NCI-H524 treated with DMSO at 0.1 percent for 48 hours (cell line): ENCODE results near the gene TRAP1.
"Not testable (repeated sequence)": the region's sequence is repeated elsewhere in the genome, so short reads cannot be mapped to it uniquely, and the experiment has no call there.

Experiments
- DNase-seq: peaks from one replicate; lab custom pipeline; 2025; lab: John Stamatoyannopoulos, UW

Gene TRAP1

GRCh38 chr16:3673676-3674377 is 43.5 kb downstream of the TRAP1 start:
- no peak for DNase-seq

- DNase-seq = no peak
Measured at GRCh38 chr16:3673201-3673600, 44.1 kb downstream of the TRAP1 start.

DNA sequence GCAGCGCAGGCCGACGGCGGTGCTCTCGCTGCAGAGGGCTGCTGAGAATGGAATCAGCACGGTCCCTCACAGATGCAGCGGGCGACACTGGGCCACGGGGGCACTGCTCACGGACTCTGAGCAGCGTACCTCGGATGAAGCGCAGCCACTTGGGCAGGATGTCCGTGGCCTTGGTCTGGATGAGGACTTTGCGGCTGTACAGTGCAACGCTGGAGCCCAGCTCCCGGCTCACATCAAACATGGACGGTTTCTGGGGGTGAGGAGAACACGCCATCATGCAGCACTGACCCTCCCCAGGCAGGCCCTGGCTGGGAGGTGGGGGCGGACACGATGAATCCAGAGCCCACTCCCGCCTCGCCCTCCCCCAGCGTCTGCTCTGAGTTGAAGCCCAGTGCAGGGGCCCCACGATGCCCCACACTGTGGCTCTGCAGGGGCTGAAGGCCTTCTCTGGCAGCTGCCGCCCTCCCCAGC is 44.7 kb downstream of the TRAP1 start:
- no peak for DNase-seq

DNA sequence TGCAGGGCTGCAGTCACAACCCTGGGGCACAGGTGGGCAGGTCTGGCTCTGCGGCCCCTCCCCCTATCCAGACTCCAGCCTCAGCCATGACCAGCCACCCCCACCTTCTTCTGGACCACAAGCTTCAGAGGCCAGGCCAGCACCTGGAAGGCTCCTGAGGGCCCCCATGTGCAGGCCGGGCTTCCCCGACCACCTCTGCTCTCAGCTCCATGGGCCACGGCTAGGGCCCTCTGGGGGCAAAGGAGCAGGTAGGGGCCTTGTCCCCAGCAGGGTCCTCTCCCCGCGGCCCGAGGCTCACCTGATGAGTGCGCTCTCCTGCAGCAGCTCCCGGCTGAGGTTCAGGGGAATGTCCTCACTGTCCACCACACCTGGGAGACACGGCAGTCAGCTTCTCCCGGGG is 45.9 kb downstream of the TRAP1 start:
- DNase-seq = no peak

DNA sequence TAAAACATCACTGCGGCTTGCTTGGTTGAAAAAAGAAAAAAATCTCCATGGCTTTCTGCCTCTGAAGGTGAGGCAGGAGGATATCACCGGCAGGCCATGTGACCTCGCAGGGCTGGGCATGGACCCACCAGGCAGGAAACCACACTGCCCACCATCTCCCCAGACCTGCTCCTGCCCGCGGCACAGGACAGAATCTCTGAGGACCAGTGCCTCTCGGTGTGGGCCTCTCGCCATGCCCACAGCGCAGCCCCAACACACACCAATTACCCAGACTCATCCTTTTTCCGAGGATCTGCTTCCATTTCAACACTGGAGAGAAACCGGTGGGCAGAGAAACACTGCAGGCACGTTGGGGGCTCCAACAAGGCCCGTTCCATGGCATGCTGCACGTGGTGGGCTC is 46.6 kb downstream of the TRAP1 start:
- no peak for DNase-seq

GRCh38 chr16:3669082-3669481 is 48.2 kb downstream of the TRAP1 start:
- no peak for DNase-seq

GRCh38 chr16:3668626-3669025 is 48.7 kb downstream of the TRAP1 start:
- DNase-seq = no peak

DNA sequence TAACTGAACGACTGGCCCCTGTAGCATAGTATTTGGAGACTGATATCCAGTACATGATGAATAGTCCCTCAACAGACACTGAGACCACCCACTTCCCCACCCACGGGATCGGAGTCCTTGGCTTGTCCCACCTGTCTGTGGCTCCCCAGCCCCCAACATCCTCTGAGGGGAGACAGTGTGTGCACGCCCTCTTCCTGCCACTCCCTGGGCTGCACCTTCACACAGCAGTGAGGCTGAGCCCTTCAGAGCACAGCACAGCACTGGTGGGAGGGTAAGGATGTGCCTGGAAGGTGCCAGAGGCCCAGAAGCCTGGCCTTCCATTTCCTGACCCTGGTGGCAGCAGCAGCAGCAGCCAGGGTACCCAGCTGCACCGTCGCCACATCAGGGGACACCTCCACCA is 51.8 kb downstream of the TRAP1 start:
- no peak for DNase-seq

- no peak for DNase-seq
Measured at GRCh38 chr16:3664187-3664896, 53.0 kb downstream of the TRAP1 start.

DNA sequence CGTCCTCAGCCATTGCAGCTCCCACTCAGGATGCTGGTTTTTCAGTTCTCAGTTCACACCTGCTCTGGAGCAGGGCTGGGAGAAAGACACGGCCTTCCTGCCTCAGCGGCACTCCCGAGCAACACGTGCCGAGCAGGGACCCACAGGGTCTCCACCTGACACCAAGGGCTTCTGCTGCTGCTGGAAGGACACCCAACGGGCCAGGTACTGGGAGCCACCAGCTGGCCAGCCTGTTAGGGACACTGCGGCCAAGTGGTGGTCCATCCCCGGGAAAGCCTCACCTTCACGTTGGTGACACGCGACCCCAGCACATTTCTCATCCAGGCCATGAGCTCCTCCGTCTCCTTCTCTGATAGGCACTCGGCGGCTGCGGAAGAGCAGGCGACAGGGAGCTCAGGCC is 54.7 kb downstream of the TRAP1 start:
- DNase-seq = no peak

- DNase-seq = no peak
Measured at GRCh38 chr16:3661922-3662321, 55.4 kb downstream of the TRAP1 start.

- no peak for DNase-seq
Measured at GRCh38 chr16:3661311-3661710, 56.0 kb downstream of the TRAP1 start.

DNA sequence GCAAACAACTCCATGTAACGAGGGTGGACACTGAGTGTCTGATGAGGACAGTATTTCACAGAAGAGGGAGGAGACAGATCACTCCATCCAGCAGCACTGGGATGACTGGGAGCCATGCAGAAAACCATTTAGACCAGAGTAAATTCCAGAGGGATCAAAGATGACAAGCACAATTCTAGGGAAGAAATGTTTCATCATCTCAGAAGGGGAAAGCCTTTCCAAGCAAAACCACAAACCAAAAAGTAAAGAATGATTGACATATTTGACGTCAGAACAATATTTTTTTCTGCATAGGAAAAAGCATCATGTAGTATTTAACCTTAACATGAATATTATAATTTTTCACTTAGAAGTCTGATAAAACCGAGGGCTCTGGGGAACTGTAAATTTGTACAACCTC is 58.1 kb downstream of the TRAP1 start:
- no peak for DNase-seq

- DNase-seq = no peak
Measured at GRCh38 chr16:3656491-3657468, 60.5 kb downstream of the TRAP1 start.

- not testable (repeated sequence) for DNase-seq
Measured at GRCh38 chr16:3656160-3656490, 61.2 kb downstream of the TRAP1 start.

DNA sequence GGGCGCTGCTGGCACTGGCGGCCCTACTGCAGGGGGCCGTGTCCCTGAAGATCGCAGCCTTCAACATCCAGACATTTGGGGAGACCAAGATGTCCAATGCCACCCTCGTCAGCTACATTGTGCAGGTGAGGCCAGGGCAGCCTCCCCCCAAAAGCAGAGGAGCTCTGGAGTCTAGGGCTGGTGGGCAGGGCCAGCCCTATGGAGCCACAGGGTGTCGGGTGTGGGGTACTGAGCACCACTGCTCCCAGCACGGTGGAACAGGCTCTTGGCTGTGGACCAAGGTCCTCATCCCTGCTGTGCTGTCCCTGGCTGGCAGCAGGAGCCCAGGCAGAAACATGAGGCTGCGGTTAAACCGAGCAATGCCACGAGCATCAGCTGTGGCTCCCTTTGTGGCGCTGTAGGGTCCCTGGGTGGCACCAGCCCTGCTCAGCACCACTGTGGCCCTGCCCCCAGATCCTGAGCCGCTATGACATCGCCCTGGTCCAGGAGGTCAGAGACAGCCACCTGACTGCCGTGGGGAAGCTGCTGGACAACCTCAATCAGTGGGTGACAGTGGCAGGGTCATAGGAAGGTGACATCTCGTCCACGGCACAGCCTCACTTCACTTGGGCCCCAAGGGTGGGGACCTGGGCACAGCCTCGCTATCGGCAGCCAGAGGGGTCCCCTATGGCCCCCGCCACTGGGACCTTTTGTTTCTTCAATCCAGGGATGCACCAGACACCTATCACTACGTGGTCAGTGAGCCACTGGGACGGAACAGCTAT is 61.7 kb downstream of the TRAP1 start:
- no peak for DNase-seq

DNA sequence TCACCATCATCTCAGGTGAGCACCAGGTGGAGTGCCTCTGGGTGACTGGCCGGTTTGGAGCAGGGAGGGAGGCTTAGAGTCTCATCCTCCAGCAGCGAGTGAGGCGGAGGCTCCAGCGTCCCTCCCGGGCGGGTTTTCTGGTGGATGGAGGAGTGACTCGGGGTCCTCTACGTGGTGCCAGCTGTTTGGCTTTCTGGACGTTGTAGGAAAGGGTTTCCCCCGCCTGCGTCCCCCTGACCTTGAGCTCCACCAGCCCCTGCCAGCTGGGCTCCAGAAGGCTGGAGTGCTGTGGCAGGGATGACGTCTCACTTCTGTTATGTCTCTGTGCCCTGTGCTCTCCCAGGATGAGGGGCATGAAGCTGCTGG is 62.3 kb downstream of the TRAP1 start:
- no peak for DNase-seq

GRCh38 chr16:3654249-3654991 is 62.9 kb downstream of the TRAP1 start, which contains the start of gene DNASE1:
Gene DNASE1 (plus strand): TSS chr16:3654691. CDS start chr16:3655374, 683 bp downstream.
- DNase-seq = no peak

GRCh38 chr16:3652373-3653195 is 64.7 kb downstream of the TRAP1 start:
- DNase-seq = no peak
